Cardiac muscle cell (in vitro differentiated cells and primary cell): ENCODE measurements around the gene SIGLECL1. TPM values are rescaled to one million over a fixed set of nuclear protein-coding genes. Genes with fewer than 3 reads are reported as not detected.

Source experiments
- DNase-seq, 2 donors: peaks; one replicate each; pipeline versions ENCODE4 v3.0.0 to v3.0.0-alpha.2; 2010 to 2017; ENCODE audit warnings: low read depth in 1 of 2, low spot score in 1 of 2
- H3K27ac ChIP-seq: fragments of 200-600 bp; sonication (generic); 2 replicates; pipeline ENCODE4 v1.5.1; 2016
- H3K27me3 ChIP-seq: fragments of 200-600 bp; sonication (generic); 2 replicates; pipeline ENCODE4 v1.6.0; 2016; ENCODE audit warnings: control low read depth
- H3K36me3 ChIP-seq: fragments of 200-600 bp; sonication (generic); 2 replicates; pipeline ENCODE4 v1.5.1; 2016; ENCODE audit warnings: control low read depth
- H3K4me1 ChIP-seq: fragments of 200-600 bp; sonication (generic); 2 replicates; pipeline ENCODE4 v1.8.1; 2017; ENCODE audit warnings: low read depth, mild to moderate bottlenecking, mixed run types
- H3K4me3 ChIP-seq: fragments of 200-600 bp; sonication (generic); 2 replicates; pipeline ENCODE4 v1.5.1; 2016; ENCODE audit warnings: mild to moderate bottlenecking
- H3K9me3 ChIP-seq: fragments of 200-600 bp; sonication (generic); 2 replicates; pipeline ENCODE4 v1.5.1; 2017; ENCODE audit warnings: low read depth, mild to moderate bottlenecking, control low read depth
- polyA plus RNA-seq: library from polyadenylated mRNA; unstranded; fragments of >200 nt; fragmentation: Nextera tagmentation; extraction: Ambion mirVana; gene quantifications from 2 replicates; pipeline ENCODE4 v1.2.1, GENCODE V29; 2016
- total RNA-seq: library from RNA; depleted of rRNA; stranded (reverse); fragments of >200 nt; gene quantifications from 2 replicates; pipeline ENCODE4 v1.2.3, GENCODE V29; 2016
- TF ChIP-seq, protein P1 (sequence below): IDR thresholded peaks from 2 replicates; pipeline ENCODE4 v1.5.1; 2012; ENCODE audit warnings: low read depth, mild to moderate bottlenecking, low read length

SIGLECL1 gene
- total and polyA plus RNA-seq, 2 experiments from 2014 or later: not detected

DNA sequence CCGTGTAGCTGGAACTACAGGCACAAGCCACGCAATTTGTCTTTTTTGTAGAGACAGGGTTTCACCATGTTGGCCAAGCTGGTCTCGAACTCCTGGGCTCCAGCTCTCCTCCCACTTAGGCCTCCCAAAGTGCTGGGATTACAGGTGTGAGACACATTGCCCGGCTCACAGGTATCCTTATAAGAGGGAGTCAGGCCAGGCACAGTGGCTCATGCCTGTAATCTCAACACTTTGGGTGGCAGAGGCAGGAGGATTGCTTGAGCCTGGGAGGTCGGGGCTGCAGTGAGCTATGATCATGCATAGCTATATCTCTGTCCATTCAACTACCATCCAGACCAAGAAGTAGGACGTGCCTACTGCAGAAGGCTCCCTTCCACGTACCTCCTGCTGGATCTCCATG is 50.4 kb downstream of the SIGLECL1 start:
- no peaks in the 10 kb centered on the region for H3K27me3 ChIP-seq
- no peaks in the 10 kb centered on the region for H3K4me1 ChIP-seq
- H3K36me3 ChIP-seq: no peaks in the 10 kb centered on the region
- H3K27ac ChIP-seq: no peak overlapping the region
- TF ChIP-seq, protein P1, sequence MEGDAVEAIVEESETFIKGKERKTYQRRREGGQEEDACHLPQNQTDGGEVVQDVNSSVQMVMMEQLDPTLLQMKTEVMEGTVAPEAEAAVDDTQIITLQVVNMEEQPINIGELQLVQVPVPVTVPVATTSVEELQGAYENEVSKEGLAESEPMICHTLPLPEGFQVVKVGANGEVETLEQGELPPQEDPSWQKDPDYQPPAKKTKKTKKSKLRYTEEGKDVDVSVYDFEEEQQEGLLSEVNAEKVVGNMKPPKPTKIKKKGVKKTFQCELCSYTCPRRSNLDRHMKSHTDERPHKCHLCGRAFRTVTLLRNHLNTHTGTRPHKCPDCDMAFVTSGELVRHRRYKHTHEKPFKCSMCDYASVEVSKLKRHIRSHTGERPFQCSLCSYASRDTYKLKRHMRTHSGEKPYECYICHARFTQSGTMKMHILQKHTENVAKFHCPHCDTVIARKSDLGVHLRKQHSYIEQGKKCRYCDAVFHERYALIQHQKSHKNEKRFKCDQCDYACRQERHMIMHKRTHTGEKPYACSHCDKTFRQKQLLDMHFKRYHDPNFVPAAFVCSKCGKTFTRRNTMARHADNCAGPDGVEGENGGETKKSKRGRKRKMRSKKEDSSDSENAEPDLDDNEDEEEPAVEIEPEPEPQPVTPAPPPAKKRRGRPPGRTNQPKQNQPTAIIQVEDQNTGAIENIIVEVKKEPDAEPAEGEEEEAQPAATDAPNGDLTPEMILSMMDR: no peak
- H3K4me3 ChIP-seq: no peak overlapping the region
- DNase-seq: no peak
- H3K9me3 ChIP-seq: no peaks in the 10 kb centered on the region

DNA sequence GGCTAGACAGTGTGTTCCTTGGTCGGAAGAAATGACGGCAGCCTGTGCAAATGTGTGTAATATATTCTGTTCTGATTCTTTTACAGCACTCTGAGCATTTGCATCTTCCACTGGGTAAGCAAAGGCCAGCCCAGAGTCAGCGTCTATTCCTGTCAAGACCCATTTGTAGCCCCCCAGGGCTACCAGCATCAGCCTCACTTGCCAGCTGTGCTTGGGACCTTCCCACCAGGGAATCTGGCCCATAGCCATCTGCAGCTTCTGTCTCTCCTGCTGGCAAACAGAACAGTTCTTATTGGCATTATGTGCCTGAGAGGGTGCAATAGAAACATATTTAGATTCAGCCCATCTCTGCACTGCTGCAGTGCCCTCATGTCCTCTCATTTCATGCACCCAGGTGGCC is 54.6 kb downstream of the SIGLECL1 start:
- H3K27me3 ChIP-seq: no peaks in the 10 kb centered on the region
- no peaks in the 10 kb centered on the region for H3K9me3 ChIP-seq
- no peaks in the 10 kb centered on the region for H3K4me1 ChIP-seq
- TF ChIP-seq, protein P1: no peak
- no peaks in the 10 kb centered on the region for H3K36me3 ChIP-seq
- H3K4me3 ChIP-seq: no peak overlapping the region
- no peak for DNase-seq
- H3K27ac ChIP-seq: no peak overlapping the region

GRCh38 chr19:51311351-51312257 is 60.7 kb downstream of the SIGLECL1 start, which contains the start of gene IGLON5:
TSS of gene IGLON5 (plus strand) at chr19:51311644. CDS start at chr19:51311848, 204 bp downstream.
- Histone ChIP-seq H3K9me3 (no peaks in the 10 kb centered on the region), H3K4me1 (no peaks in the 10 kb centered on the region), H3K27ac (no peak within 1 kb of the TSS), H3K36me3 (no peaks in the 10 kb centered on the region), H3K27me3 (no peaks in the 10 kb centered on the region), H3K4me3 (peak within 1 kb of the TSS; percentile 43)
- DNase-seq: peak in 1 of 2 donors; percentile 40
- TF ChIP-seq, protein P1: no peak

DNA sequence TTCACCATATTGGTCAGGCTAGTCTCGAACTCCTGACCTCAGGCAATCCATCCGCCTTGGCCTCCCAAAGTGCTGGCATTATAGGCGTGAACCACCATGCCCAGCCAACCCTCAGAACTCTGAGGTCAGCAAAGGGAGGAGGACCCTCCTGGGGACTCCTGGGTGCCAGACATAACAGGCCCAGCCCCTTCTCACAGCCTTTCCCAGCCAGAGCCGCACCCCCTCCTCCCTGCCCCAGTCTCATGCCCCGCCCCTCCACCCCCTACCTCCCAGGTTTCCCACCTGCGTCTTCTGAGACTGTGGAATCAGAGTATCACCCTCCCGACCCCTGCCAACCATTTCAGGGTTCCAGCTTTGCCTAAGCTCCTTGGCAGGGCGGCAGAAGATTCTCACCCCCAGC is 65.8 kb downstream of the SIGLECL1 start:
- Histone ChIP-seq H3K36me3 (no peaks in the 10 kb centered on the region), H3K27me3 (no peaks in the 10 kb centered on the region), H3K4me1 (no peaks in the 10 kb centered on the region), H3K9me3 (no peaks in the 10 kb centered on the region), H3K27ac (no peak overlapping the region), H3K4me3 (no peak overlapping the region)
- no peak for DNase-seq
- TF ChIP-seq, protein P1: no peak

DNA sequence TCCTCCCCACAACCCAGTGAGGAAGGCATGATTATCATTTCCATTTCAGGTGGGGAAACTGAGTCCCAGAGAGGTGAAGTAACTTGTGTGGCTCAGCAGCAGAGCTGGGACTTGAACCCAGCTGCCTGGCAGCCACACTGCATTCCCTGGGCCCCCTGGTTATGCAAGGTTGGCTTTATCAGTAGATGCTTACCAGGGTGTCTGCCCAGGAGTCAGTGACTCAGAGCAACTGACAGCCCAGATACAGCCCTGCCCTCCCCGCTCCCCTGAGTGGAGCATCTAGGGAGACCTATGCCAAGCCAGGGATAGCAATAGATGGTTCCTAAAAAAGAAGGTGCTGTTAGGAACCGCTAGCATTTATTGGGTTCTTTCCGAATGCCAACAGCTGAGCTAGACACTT is 66.5 kb downstream of the SIGLECL1 start:
- H3K27me3 ChIP-seq: no peaks in the 10 kb centered on the region
- TF ChIP-seq, protein P1: no peak
- no peak overlapping the region for H3K27ac ChIP-seq
- no peaks in the 10 kb centered on the region for H3K9me3 ChIP-seq
- no peaks in the 10 kb centered on the region for H3K36me3 ChIP-seq
- DNase-seq: peak in 1 of 2 donors; percentile 27
- H3K4me1 ChIP-seq: no peaks in the 10 kb centered on the region
- H3K4me3 ChIP-seq: no peak overlapping the region
